ENCODE results near the gene SLC12A7. TPM values are rescaled to one million over a fixed set of nuclear protein-coding genes. Genes with fewer than 3 reads are reported as not detected.

Gene SLC12A7
- total RNA-seq, 1 donor from 2014 or later: 127 TPM

DNA sequence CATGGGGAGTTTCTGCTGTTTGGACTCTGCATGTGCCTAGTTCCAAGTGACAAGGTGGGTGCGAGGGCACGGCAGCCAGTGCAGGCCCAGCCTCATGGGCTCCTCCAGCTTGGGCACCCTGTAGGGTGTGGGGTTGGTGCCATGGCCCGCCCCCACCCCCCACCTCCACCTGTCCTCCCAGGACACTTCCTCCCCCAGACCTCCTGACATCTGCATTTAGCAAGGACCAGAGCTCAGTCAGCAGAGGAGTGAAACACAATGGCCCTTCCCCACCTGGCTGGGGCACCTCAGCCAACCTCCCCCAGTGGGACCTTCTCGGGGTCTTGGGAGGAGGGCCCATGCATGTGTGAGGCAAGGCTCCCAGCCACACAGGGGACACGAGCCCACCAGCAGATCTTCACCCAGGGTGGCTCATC lies 105.2 kb downstream of the SLC12A7 start:
- intact Hi-C loops (cut with DNase I): loop anchor here (5.0 kb wide), 1 partner anchor 161 kb away; no protein-coding TSS in a partner anchor
- DNase-seq (ENCODE audit: low spot score): no peak

DNA sequence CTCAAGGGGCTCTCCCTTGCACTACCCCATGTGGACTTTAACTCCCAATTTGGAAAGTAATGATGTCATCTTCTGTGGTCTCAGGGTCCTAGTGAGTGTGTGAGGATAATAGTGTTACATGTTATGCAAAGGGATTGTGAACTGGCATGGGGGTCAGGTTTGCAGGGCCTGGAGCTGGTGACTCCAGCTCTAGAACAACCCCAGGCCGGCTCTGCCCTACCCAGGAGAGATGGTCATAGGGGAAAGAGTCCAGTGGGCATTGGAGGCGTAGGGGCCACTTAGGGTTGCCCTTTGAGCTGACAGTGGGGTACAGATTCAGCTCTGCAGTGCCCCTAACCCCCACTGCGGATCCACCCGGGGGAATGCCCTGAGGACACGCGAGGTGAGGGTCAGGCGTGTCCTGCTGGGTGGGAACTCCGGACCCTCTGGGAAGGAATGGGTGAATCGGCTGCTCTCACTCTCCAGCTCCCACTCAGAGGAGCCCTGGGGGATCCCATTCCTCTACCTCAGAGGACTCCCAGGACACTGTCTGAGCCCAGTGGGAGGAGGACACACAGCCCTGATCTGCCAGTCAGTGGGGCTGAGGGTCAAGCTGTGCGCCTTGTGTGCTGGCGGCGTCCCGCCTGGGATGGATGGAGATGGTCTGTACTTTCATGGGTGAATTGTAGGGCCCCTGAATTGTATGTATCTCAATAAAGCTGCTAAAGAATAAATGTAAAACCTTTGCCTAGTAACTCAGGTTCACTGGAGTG lies 105.8 kb downstream of the SLC12A7 start:
- intact Hi-C loops (cut with DNase I): loop anchor here (2.0 to 5.0 kb wide), 2 partner anchors 135 to 161 kb away; no protein-coding TSS in a partner anchor
- DNase-seq (ENCODE audit: low spot score): peak; percentile 73

DNA sequence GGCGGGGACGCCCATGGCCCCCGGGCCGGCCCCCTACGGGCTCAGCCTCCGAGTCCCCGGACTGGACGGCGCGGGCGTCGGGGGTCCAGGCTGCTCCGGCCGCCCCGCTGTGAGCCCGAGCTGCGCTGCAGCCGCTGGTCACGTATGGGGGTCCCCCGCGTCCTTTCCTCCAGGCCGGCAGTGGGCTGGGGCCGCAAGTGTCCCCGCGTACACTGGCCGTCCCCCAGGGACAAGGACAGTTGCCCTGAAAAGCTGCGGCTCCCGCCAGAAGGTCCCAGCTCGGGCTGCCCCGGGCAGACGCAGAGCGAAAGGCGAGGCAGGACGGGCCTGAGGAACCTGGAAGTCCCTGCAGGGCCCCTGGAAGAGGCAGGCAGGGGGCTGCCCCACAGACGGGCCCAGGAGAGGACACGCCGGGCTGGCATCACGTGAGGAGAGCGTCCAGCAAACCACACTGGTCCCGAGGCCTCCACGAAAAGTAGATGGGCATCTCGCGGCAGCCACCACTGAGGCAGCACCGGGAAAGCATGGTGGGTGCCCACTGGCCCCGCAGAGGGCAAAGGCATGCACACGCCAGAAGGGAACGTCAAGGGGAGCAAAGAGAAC lies 106.5 kb downstream of the SLC12A7 start:
- intact Hi-C loops (cut with DNase I): loop anchor here (2.0 to 5.0 kb wide), 2 partner anchors 135 to 162 kb away; no protein-coding TSS in a partner anchor
- peak; percentile 73 for DNase-seq (ENCODE audit: low spot score)

DNA sequence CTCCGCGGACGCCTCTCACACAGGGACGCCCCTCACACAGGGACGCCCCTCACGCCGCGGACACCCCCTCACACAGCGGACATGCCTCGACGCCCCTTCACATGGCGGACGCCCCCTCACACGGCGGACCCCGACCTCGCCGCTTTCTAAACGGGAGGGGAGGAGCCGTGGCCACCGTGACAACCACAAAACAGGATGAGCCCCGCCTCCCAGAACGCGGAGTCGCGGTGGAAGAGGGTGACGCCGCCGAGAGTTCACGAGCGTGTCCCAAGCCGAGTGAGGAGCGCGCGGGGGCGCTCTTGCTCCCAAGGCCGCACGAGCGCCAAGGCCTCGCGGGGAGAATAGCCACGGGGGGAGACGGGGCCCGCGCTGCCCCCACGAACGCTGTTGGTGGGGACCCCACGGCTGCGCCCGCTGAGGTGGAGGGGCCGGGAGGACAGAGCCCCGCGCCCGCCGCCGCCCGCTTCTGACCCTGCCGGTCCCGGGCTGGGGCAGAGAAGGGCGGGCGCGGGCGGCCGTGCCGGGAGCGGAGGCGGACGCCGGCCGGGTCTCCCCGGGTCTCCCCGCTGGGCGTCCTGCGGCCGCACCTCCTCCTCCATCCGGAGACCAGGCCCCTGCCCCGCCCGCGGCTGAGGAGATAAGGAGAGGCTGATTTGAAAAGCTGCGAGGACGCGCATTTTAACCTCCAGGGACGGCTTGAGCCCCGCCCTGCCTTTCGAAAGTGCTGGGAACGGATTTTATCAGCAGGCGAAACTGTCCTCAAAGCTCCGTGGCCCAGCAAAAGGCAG lies 107.2 kb downstream of the SLC12A7 start:
- DNase-seq (ENCODE audit: low spot score): peak; percentile 86
- intact Hi-C loops (cut with DNase I): loop anchor here (2.0 to 5.0 kb wide), 3 partner anchors 136 to 338 kb away; no protein-coding TSS in a partner anchor

DNA sequence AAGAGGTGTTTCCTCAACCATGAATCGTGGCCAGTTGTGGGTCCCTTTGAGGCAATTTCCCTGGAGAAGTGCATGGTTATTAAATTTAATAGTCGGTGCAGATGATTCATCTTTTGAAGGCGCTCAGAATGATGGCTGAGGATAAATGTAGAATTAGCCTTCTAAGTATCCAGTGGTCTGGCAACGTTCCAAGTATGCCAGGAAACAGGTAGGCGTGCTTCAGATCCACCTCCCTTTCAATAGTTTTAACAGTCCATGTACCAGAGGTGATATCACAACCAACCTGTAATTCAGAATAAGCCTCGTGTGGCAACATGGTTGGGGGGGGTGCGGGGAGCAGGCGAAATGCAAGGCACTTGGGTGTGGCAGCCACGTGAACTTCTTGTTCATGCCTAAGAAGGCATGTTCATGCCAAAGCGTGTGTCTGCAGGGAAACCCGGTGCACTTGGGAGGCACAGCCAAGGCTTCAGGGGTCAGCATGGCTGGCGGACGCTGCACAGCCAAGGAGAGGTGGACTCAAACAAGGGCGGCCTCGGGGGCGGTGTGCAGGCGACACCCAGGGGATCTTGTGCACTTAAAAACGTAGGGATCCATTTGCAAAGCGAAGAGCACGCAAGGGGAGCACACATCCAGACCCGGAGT lies 108.4 kb downstream of the SLC12A7 start:
- intact Hi-C loops (cut with DNase I): loop anchor here (5.0 kb wide), 1 partner anchor 339 kb away; no protein-coding TSS in a partner anchor
- DNase-seq (ENCODE audit: low spot score): peak; percentile 43

DNA sequence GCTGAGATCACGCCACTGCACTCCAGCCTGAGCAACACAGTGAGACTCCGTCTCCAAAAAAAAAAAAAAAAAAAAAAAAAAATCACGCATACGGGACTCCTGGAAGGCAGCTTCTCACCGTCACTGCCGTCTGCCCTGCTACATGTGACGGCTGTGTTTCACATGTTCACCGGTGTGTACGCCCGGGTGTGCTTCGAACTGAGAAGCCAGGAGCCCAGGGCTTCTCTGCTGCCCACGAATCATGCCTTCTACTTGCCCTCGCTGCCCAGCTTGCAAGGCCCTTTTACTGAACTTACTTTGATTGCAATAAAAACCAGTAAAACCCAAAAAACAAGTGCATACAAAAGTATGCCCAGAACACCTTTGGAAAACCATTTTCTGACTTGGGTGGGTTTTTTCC lies 109.0 kb downstream of the SLC12A7 start:
- intact Hi-C loops (cut with DNase I): loop anchor here (5.0 kb wide), 1 partner anchor 339 kb away; no protein-coding TSS in a partner anchor
- peak; percentile 49 for DNase-seq (ENCODE audit: low spot score)

DNA sequence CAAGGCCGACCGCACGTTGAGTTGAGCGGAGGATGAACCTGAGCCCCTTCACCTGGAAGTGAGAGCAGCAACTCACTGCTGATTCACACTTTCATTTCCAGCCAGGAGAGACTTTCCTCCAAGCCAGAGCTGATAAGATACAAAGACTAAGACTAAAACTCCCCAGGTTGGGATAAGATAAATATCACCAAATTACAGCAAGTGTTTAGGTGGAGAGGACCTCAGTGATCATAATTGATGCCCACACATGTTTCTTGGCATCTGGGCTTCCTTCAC lies 109.7 kb downstream of the SLC12A7 start:
- no peak for DNase-seq (ENCODE audit: low spot score)
- intact Hi-C loops (cut with DNase I): loop anchor here (5.0 kb wide), 1 partner anchor 340 kb away; no protein-coding TSS in a partner anchor

DNA sequence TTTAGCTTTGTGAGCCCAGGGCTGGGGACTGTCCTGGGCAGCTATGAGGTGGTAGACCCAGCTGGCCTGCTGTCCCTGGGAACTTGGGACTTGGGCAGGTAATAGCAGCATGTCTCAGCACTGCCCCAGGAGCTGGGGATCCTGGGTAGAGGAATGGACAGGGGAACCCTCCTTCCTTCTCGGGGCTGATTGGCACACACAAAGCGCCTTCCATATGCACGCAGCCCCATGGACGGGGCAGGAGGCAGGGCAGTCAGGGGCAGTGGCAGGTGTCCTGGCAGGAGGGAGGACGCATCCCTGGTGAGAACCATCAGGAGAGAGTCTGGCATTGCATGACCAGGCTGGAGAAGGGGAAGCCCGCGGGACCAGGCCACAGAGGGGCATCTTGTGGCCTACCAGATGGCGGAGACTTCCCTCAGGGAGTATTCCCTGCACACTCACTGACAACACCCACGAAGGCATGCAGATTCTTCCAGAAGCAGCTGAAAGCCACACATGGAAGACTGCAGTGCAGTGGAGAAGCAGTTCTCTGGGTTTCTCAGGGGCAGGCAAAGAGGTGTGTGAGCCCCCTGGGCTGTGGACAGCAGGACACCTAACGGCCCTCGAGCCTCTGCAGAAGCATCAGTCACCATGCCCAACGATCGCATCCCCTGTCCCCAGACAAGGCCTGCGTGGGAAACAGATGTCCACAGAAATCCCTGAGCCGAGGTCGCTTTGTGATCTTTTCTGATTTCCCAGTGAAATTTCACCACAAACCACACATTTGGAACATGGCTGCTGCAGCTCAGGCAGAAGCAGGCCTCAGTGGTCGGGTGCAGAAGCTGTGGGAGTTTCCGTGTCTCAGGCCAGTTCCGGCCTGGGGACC lies 110.2 kb downstream of the SLC12A7 start:
- peak; percentile 66 for DNase-seq (ENCODE audit: low spot score)
- intact Hi-C loops (cut with DNase I): loop anchor here (5.0 kb wide), 1 partner anchor 341 kb away; no protein-coding TSS in a partner anchor

DNA sequence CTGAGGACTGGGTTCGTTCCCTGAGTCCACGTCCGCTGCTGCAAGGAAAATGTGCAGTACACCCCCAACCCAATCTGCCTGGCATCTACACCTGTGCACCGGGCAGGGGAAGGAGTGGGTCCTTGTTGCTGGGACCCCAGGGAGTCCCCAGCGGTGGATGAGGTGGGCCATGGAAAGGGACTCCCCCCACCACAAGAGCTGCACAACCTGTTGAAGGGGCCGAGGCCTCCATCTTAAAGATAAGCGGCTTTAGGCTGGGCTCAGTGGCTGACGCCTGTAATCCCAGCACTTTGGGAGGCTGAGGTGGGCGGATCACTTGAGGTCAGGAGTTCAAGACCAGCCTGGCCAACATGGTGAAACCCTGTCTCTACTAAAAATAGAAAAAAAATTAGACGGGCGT lies 111.0 kb downstream of the SLC12A7 start:
- intact Hi-C loops (cut with DNase I): loop anchor here (5.0 kb wide), 1 partner anchor 341 kb away; no protein-coding TSS in a partner anchor
- DNase-seq (ENCODE audit: low spot score): peak; percentile 33

Small RNA genes lying within 50 kb of the gene (microRNA-seq; reads per million reads assigned to microRNA genes)
- gene MIR4635: not detected

Other genes with a start within 250 kb of the SLC12A7 start
- gene BRD9, start 219.3 kb downstream of the SLC12A7 start, total RNA-seq: 25.9 TPM
- 0.57 TPM for gene TRIP13, start 219.2 kb downstream of the SLC12A7 start, total RNA-seq
- gene NKD2, start 103.3 kb downstream of the SLC12A7 start, total RNA-seq: 3.6 TPM
- gene SLC6A19, start 89.5 kb upstream of the SLC12A7 start, total RNA-seq: 0.05 TPM
- not detected for gene SLC6A18, start 113.3 kb upstream of the SLC12A7 start, total RNA-seq
- gene TERT, start 183.0 kb upstream of the SLC12A7 start, total RNA-seq: not detected
- gene CLPTM1L, start 233.0 kb upstream of the SLC12A7 start, total RNA-seq: 42.6 TPM